SK-N-SH (cell line): ENCODE results near the gene DOK6. TPM values are rescaled to one million over a fixed set of nuclear protein-coding genes. Genes with fewer than 3 reads are reported as not detected.

Experiments
- CTCF ChIA-PET: fragments of 300-600, 350-600 bp; formaldehyde crosslinking; extraction: SDS; loops from one replicate; lab custom pipeline; 2021; lab: Yijun Ruan, JAX
- POLR2A ChIA-PET: fragments of 350-600 bp; sonication (Branson Sonifier 250); formaldehyde crosslinking; extraction: SDS; loops from one replicate; lab custom pipeline; 2020; ENCODE audit warnings: antibody characterized with exemption, inconsistent platforms; lab: Yijun Ruan, JAX
- DNase-seq: peaks from one replicate; pipeline ENCODE4 v3.0.0; 2012
- H2AFZ ChIP-seq: fragments of 200-600 bp; sonication (generic); 2 replicates; pipeline ENCODE4 v1.8.1; 2016; ENCODE audit warnings: antibody characterized with exemption, mild to moderate bottlenecking, low read depth
- H3F3A ChIP-seq: fragments of 200-600 bp; sonication (generic); replicated peaks from 2 replicates; pipeline ENCODE3; 2016; ENCODE audit warnings: antibody characterized with exemption, mild to moderate bottlenecking; ENCODE audit not compliant: insufficient read depth
- H3K27ac ChIP-seq, 2 experiments: fragments of 200-500 bp in 1 of 2; fragments of 200-600 bp in 1 of 2; sonication (Bioruptor generic) in 1 of 2; sonication (generic), shearing (Covaris generic) in 1 of 2; 2 replicates each; pipeline versions ENCODE4 v1.5.1 to v1.6.1; 2014 to 2016; ENCODE audit warnings: low read depth in 2 of 2, inconsistent platforms in 1 of 2, low read length in 1 of 2, mild to moderate bottlenecking in 1 of 2, mixed read lengths in 1 of 2
- H3K27me3 ChIP-seq: fragments of 200-600 bp; sonication (generic), shearing (Covaris generic); 2 replicates; pipeline ENCODE4 v1.6.1; 2016; ENCODE audit warnings: mixed run types; ENCODE audit not compliant: insufficient read depth
- H3K36me3 ChIP-seq, 2 experiments: fragments of 200-500 bp in 1 of 2; fragments of 200-600 bp in 1 of 2; sonication (Bioruptor generic) in 1 of 2; sonication (generic) in 1 of 2; replicated peaks in 1 of 2; 2 replicates each; pipeline versions ENCODE3 to v1.5.1; 2014 to 2016; ENCODE audit warnings: low read length in 1 of 2, mild to moderate bottlenecking in 1 of 2; ENCODE audit not compliant: insufficient read depth in 2 of 2, control insufficient read depth in 1 of 2
- H3K4me1 ChIP-seq, 2 experiments: fragments of 200-500 bp in 1 of 2; fragments of 200-600 bp in 1 of 2; sonication (Bioruptor generic) in 1 of 2; sonication (generic), shearing (Covaris generic) in 1 of 2; 2 replicates each; pipeline versions ENCODE4 v1.5.1 to v1.6.1; 2014 to 2016; ENCODE audit warnings: low read depth in 1 of 2, low read length in 1 of 2, mixed run types in 1 of 2; ENCODE audit not compliant: insufficient read depth in 2 of 2, control insufficient read depth in 1 of 2
- H3K4me2 ChIP-seq: fragments of 200-600 bp; sonication (generic), shearing (Covaris generic); 2 replicates; pipeline ENCODE4 v1.6.1; 2017; ENCODE audit warnings: mixed run types
- H3K4me3 ChIP-seq, 2 experiments: fragments of 200-500 bp in 1 of 2; fragments of 200-600 bp in 1 of 2; sonication (Bioruptor generic) in 1 of 2; sonication (generic), shearing (Covaris generic) in 1 of 2; 2 replicates each; pipeline versions ENCODE4 v1.5.1 to v1.8.1; 2014 to 2016; ENCODE audit warnings: low read depth in 2 of 2, inconsistent platforms in 1 of 2, low read length in 1 of 2, mild to moderate bottlenecking in 1 of 2, mixed read lengths in 1 of 2, moderate library complexity in 1 of 2
- H3K79me2 ChIP-seq: fragments of 200-600 bp; sonication (generic); 2 replicates; pipeline ENCODE4 v1.8.1; 2017; ENCODE audit warnings: mild to moderate bottlenecking; ENCODE audit not compliant: insufficient read depth
- H3K9ac ChIP-seq: fragments of 200-600 bp; sonication (generic); 2 replicates; pipeline ENCODE4 v1.6.1; 2017; ENCODE audit warnings: mixed run types
- H3K9me2 ChIP-seq: fragments of 200-600 bp; sonication (generic); 2 replicates; pipeline ENCODE4 v1.6.1; 2017; ENCODE audit warnings: mixed run types
- H3K9me3 ChIP-seq: fragments of 200-600 bp; sonication (generic); 2 replicates; pipeline ENCODE4 v1.6.1; 2017; ENCODE audit warnings: mixed run types, mild to moderate bottlenecking, moderate library complexity
- H4K20me1 ChIP-seq: fragments of 200-600 bp; sonication (generic); 2 replicates; pipeline ENCODE4 v1.6.1; 2017; ENCODE audit warnings: mild to moderate bottlenecking, mixed run types; ENCODE audit not compliant: insufficient read depth
- FOSL2 ChIP-seq: IDR thresholded peaks from 2 replicates; pipeline ENCODE4 v1.4.0; 2012; ENCODE audit warnings: low read depth, mild to moderate bottlenecking, moderate library complexity, borderline replicate concordance
- NFIC ChIP-seq: IDR thresholded peaks from 2 replicates; pipeline ENCODE4 v1.4.0; 2012; ENCODE audit warnings: borderline replicate concordance
- RXRA ChIP-seq: IDR thresholded peaks from 2 replicates; pipeline ENCODE4 v1.4.0; 2012; ENCODE audit warnings: low read depth, mild to moderate bottlenecking, borderline replicate concordance
- WGBS: methylation state at CpG from one replicate; pipeline ENCODE4 v1.1.6; 2017; ENCODE audit warnings: low lambda C conversion rate; 5-methylcytosine and 5-hydroxymethylcytosine counted together
- polyA plus RNA-seq, 3 experiments: library from polyadenylated mRNA; depleted of rRNA; stranded (reverse); fragments of >200 nt; gene quantifications; 2 replicates each; pipeline ENCODE4 v1.2.3, GENCODE V29; 2012
- TF ChIP-seq, protein P1 (sequence below): IDR thresholded peaks from 2 replicates; pipeline ENCODE4 v1.4.0; 2012; ENCODE audit warnings: low read depth, borderline replicate concordance
- TF ChIP-seq, protein P2 (sequence below): IDR thresholded peaks from 2 replicates; pipeline ENCODE4 v1.6.1; 2012; ENCODE audit warnings: mild to moderate bottlenecking, low read depth, low read length, moderate library complexity
- TF ChIP-seq, protein P3 (sequence below): fragments of 200-600 bp; sonication (generic); IDR thresholded peaks from 2 replicates; pipeline ENCODE4 v1.6.1; 2017; ENCODE audit warnings: antibody characterized with exemption, mild to moderate bottlenecking, moderate library complexity
- TF ChIP-seq, protein P4 (sequence below): fragments of 150-350 bp; IDR thresholded peaks from 2 replicates; pipeline ENCODE4 v1.6.1; 2016; ENCODE audit warnings: mild to moderate bottlenecking, low read depth, low read length
- TF ChIP-seq, protein P5 (sequence below): fragments of 150-350 bp; IDR thresholded peaks from 2 replicates; pipeline ENCODE4 v1.6.1; 2017; ENCODE audit warnings: antibody characterized with exemption, low read length, low read depth, borderline replicate concordance

Gene DOK6
- polyA plus RNA-seq, 1 of the 3 experiments (the other 2 are of a cell fraction), result 3.9 TPM

DNA sequence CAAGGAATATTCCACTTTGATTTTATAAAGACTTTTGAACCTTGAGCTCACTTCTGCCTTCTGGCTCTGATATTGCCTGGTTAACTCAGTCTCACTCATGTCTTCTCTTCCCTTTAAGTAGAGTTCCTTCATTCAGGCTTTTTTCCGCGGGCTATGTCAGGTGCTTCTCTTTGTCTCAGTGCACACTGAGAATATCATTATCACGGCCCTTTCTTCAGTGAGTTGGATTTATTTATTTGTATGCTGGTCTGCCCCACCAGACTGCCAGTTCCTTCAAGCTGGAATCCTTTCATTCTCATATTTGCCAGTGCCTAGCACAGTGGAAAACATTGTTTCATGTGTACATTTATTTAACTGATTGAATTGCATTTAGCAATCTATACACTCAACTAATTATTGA is 136.5 kb downstream of the DOK6 start:
- no peak overlapping the region for H3K9ac ChIP-seq
- H3K9me3 ChIP-seq, result no peaks in the 10 kb centered on the region
- H2AFZ ChIP-seq, result no peak overlapping the region
- POLR2A ChIA-PET, result no interaction called here
- 94% methylated on average over 3 of the region's 3 CpGs for WGBS
- no peak overlapping the region for H3K27ac ChIP-seq
- DNase-seq, result no peak
- H3K79me2 ChIP-seq, result no peaks in the 10 kb centered on the region
- no peaks in the 10 kb centered on the region for H3K27me3 ChIP-seq
- H3K9me2 ChIP-seq, result no peaks in the 10 kb centered on the region
- TF ChIP-seq, protein P1, sequence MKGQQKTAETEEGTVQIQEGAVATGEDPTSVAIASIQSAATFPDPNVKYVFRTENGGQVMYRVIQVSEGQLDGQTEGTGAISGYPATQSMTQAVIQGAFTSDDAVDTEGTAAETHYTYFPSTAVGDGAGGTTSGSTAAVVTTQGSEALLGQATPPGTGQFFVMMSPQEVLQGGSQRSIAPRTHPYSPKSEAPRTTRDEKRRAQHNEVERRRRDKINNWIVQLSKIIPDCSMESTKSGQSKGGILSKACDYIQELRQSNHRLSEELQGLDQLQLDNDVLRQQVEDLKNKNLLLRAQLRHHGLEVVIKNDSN, result no peak
- TF ChIP-seq, protein P2, sequence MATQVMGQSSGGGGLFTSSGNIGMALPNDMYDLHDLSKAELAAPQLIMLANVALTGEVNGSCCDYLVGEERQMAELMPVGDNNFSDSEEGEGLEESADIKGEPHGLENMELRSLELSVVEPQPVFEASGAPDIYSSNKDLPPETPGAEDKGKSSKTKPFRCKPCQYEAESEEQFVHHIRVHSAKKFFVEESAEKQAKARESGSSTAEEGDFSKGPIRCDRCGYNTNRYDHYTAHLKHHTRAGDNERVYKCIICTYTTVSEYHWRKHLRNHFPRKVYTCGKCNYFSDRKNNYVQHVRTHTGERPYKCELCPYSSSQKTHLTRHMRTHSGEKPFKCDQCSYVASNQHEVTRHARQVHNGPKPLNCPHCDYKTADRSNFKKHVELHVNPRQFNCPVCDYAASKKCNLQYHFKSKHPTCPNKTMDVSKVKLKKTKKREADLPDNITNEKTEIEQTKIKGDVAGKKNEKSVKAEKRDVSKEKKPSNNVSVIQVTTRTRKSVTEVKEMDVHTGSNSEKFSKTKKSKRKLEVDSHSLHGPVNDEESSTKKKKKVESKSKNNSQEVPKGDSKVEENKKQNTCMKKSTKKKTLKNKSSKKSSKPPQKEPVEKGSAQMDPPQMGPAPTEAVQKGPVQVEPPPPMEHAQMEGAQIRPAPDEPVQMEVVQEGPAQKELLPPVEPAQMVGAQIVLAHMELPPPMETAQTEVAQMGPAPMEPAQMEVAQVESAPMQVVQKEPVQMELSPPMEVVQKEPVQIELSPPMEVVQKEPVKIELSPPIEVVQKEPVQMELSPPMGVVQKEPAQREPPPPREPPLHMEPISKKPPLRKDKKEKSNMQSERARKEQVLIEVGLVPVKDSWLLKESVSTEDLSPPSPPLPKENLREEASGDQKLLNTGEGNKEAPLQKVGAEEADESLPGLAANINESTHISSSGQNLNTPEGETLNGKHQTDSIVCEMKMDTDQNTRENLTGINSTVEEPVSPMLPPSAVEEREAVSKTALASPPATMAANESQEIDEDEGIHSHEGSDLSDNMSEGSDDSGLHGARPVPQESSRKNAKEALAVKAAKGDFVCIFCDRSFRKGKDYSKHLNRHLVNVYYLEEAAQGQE, result no peak
- TF ChIP-seq NFIC (no peak), FOSL2 (no peak), RXRA (no peak)
- TF ChIP-seq, protein P3, sequence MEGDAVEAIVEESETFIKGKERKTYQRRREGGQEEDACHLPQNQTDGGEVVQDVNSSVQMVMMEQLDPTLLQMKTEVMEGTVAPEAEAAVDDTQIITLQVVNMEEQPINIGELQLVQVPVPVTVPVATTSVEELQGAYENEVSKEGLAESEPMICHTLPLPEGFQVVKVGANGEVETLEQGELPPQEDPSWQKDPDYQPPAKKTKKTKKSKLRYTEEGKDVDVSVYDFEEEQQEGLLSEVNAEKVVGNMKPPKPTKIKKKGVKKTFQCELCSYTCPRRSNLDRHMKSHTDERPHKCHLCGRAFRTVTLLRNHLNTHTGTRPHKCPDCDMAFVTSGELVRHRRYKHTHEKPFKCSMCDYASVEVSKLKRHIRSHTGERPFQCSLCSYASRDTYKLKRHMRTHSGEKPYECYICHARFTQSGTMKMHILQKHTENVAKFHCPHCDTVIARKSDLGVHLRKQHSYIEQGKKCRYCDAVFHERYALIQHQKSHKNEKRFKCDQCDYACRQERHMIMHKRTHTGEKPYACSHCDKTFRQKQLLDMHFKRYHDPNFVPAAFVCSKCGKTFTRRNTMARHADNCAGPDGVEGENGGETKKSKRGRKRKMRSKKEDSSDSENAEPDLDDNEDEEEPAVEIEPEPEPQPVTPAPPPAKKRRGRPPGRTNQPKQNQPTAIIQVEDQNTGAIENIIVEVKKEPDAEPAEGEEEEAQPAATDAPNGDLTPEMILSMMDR, result no peak
- TF ChIP-seq, protein P4, sequence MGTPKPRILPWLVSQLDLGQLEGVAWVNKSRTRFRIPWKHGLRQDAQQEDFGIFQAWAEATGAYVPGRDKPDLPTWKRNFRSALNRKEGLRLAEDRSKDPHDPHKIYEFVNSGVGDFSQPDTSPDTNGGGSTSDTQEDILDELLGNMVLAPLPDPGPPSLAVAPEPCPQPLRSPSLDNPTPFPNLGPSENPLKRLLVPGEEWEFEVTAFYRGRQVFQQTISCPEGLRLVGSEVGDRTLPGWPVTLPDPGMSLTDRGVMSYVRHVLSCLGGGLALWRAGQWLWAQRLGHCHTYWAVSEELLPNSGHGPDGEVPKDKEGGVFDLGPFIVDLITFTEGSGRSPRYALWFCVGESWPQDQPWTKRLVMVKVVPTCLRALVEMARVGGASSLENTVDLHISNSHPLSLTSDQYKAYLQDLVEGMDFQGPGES, result no peak
- TF ChIP-seq, protein P5, sequence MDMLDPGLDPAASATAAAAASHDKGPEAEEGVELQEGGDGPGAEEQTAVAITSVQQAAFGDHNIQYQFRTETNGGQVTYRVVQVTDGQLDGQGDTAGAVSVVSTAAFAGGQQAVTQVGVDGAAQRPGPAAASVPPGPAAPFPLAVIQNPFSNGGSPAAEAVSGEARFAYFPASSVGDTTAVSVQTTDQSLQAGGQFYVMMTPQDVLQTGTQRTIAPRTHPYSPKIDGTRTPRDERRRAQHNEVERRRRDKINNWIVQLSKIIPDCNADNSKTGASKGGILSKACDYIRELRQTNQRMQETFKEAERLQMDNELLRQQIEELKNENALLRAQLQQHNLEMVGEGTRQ, result no peak
- CTCF ChIA-PET, result no interaction called here
- H3K36me3 ChIP-seq, result no peaks in the 10 kb centered on the region
- H4K20me1 ChIP-seq, result no peaks in the 10 kb centered on the region
- peaks cover 0 to 8% of the 10 kb centered on the region in 2 experiments; a peak in 2 of 4 replicates for H3K4me1 ChIP-seq
- H3K4me3 ChIP-seq, result no peak overlapping the region
- H3F3A ChIP-seq, result no peaks in the 10 kb centered on the region
- H3K4me2 ChIP-seq, result no peak overlapping the region
